SK-N-SH (cell line): ENCODE measurements around the gene VPS8.

Experiments
- CTCF ChIP-seq: fragments of 200-600 bp; sonication (generic); IDR thresholded peaks from 2 replicates; pipeline ENCODE4 v1.6.1; 2017; ENCODE audit warnings: antibody characterized with exemption, mild to moderate bottlenecking, moderate library complexity
- EZH2phosphoT487 ChIP-seq: fragments of 200-600 bp; sonication (generic); IDR thresholded peaks from 2 replicates; pipeline ENCODE4 v1.6.1; 2017; ENCODE audit warnings: low read depth, mixed run types, mild to moderate bottlenecking, antibody characterized with exemption, moderate library complexity, borderline replicate concordance
- FOXJ3 ChIP-seq: sonication (generic); formaldehyde crosslinking; IDR thresholded peaks from 2 replicates; pipeline ENCODE4 v1.5.1; 2020; ENCODE audit warnings: mild to moderate bottlenecking, missing genetic modification reagents
- GABPA ChIP-seq: IDR thresholded peaks from 2 replicates; pipeline ENCODE4 v1.4.0; 2012; ENCODE audit warnings: low read depth, mild to moderate bottlenecking
- MEF2A ChIP-seq: IDR thresholded peaks from 2 replicates; pipeline ENCODE4 v1.4.0; 2012; ENCODE audit warnings: low read depth, borderline replicate concordance
- NRF1 ChIP-seq: IDR thresholded peaks from 2 replicates; pipeline ENCODE4 v1.6.1; 2012; ENCODE audit warnings: low read depth, mild to moderate bottlenecking, low read length
- POLR2AphosphoS5 ChIP-seq: IDR thresholded peaks from 2 replicates; pipeline ENCODE4 v1.6.1; 2012; ENCODE audit warnings: low read depth, low read length
- RXRA ChIP-seq: IDR thresholded peaks from 2 replicates; pipeline ENCODE4 v1.4.0; 2012; ENCODE audit warnings: low read depth, mild to moderate bottlenecking, borderline replicate concordance
- TCF12 ChIP-seq: IDR thresholded peaks from 2 replicates; pipeline ENCODE4 v1.4.0; 2012
- TEAD4 ChIP-seq: IDR thresholded peaks from 2 replicates; pipeline ENCODE4 v1.4.0; 2012; ENCODE audit warnings: mild to moderate bottlenecking, borderline replicate concordance; ENCODE audit not compliant: insufficient read depth
- YY1 ChIP-seq: IDR thresholded peaks from 2 replicates; pipeline ENCODE4 v1.4.0; 2012; ENCODE audit warnings: low read depth, mild to moderate bottlenecking
- TF ChIP-seq, protein P1 (sequence below): IDR thresholded peaks from 2 replicates; pipeline ENCODE4 v1.6.1; 2012; ENCODE audit warnings: mild to moderate bottlenecking, low read depth, low read length, moderate library complexity

GRCh38 chr3:185084901-185085300 is 272.9 kb downstream of the VPS8 start:
- no peak for TF ChIP-seq POLR2AphosphoS5
- TF ChIP-seq TEAD4 = no peak
- TF ChIP-seq CTCF = peak; percentile 49
- no peak for TF ChIP-seq FOXJ3
- TF ChIP-seq EZH2phosphoT487 = no peak
- no peak for TF ChIP-seq GABPA
- no peak for TF ChIP-seq RXRA
- TF ChIP-seq, protein P1, sequence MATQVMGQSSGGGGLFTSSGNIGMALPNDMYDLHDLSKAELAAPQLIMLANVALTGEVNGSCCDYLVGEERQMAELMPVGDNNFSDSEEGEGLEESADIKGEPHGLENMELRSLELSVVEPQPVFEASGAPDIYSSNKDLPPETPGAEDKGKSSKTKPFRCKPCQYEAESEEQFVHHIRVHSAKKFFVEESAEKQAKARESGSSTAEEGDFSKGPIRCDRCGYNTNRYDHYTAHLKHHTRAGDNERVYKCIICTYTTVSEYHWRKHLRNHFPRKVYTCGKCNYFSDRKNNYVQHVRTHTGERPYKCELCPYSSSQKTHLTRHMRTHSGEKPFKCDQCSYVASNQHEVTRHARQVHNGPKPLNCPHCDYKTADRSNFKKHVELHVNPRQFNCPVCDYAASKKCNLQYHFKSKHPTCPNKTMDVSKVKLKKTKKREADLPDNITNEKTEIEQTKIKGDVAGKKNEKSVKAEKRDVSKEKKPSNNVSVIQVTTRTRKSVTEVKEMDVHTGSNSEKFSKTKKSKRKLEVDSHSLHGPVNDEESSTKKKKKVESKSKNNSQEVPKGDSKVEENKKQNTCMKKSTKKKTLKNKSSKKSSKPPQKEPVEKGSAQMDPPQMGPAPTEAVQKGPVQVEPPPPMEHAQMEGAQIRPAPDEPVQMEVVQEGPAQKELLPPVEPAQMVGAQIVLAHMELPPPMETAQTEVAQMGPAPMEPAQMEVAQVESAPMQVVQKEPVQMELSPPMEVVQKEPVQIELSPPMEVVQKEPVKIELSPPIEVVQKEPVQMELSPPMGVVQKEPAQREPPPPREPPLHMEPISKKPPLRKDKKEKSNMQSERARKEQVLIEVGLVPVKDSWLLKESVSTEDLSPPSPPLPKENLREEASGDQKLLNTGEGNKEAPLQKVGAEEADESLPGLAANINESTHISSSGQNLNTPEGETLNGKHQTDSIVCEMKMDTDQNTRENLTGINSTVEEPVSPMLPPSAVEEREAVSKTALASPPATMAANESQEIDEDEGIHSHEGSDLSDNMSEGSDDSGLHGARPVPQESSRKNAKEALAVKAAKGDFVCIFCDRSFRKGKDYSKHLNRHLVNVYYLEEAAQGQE = no peak
- TF ChIP-seq MEF2A = no peak
- TF ChIP-seq TCF12 = no peak
- no peak for TF ChIP-seq NRF1
- no peak for TF ChIP-seq YY1
